Testis (tissue), 2 donors: ENCODE data around the gene SNRPD3.
"Not testable (repeated sequence)": the region's sequence is repeated elsewhere in the genome, so short reads cannot be mapped to it uniquely, and the experiment has no call there.

Source experiments
- POLR2A ChIP-seq: fragments of 450-650 bp; IDR thresholded peaks from one replicate; pipeline ENCODE4 v1.6.1; 2017; ENCODE audit warnings: antibody characterized with exemption, mild to moderate bottlenecking, moderate library complexity
- TF ChIP-seq, protein P1 (sequence below), 3 experiments: fragments of 450-650 bp in 2 of 3; fragments of 200-600 bp in 1 of 3; sonication (generic) in 1 of 3; IDR thresholded peaks; one replicate each; pipeline ENCODE4 v1.5.1; 2016 to 2019; ENCODE audit warnings: antibody characterized with exemption in 3 of 3, mild to moderate bottlenecking in 2 of 3, moderate library complexity in 1 of 3

- not testable (repeated sequence) for TF ChIP-seq POLR2A
- TF ChIP-seq, protein P1, sequence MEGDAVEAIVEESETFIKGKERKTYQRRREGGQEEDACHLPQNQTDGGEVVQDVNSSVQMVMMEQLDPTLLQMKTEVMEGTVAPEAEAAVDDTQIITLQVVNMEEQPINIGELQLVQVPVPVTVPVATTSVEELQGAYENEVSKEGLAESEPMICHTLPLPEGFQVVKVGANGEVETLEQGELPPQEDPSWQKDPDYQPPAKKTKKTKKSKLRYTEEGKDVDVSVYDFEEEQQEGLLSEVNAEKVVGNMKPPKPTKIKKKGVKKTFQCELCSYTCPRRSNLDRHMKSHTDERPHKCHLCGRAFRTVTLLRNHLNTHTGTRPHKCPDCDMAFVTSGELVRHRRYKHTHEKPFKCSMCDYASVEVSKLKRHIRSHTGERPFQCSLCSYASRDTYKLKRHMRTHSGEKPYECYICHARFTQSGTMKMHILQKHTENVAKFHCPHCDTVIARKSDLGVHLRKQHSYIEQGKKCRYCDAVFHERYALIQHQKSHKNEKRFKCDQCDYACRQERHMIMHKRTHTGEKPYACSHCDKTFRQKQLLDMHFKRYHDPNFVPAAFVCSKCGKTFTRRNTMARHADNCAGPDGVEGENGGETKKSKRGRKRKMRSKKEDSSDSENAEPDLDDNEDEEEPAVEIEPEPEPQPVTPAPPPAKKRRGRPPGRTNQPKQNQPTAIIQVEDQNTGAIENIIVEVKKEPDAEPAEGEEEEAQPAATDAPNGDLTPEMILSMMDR (IDR thresholded peaks at IDR 0.05): not testable (repeated sequence)
Measured at GRCh38 chr22:24614794-24615193, 59.0 kb downstream of the SNRPD3 start.
